Activated CD4-positive, alpha-beta T cell treated with anti-CD3 and anti-CD28 coated beads for 48 hours (primary cell): Measurements from ENCODE around the gene CAMTA1.

ENCODE experiments used
- DNase-seq: peaks from one replicate; pipeline ENCODE4 v3.0.0-alpha.2; 2020

Gene CAMTA1

DNA sequence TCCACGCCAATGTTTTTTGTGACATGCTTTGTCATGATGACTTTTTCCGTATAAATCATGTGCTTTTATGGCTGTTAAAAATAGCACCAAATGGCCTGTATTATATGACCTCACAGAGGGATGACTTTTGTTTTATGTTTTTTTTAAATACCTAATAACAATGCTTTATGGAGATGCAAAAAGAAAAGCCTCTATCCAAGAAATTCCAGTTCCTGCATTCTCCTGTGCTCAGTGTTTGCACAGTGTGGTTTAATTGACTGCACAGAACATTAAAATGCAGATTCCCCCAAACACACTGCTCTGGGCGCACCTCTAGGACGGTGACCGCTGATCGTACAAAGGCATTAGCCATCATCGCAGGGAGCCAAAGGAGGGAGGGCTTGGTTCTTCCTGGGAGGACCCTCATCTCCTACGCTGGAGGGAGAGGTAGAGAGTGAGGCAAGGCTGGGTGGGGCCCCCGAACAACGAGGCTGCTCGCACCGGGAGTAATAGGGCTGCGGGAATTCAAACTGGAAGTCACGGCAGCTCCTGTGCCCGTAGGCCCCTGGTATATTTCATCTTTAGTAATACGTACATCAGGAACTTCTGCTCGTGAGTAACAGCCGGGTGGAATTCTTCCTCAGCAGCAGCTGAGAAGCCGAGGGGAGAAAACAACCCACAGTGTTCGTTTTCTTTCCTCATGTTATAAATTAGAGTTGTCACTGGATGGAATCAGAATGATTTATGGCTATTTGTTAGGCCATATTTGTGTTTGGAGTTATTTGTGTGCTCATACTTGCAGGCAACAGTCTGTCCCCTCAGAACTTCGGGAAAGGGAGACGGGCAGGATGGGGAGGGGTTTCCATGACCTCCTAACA is 465.6 kb downstream of the CAMTA1 start:
- DNase-seq = no peak

DNA sequence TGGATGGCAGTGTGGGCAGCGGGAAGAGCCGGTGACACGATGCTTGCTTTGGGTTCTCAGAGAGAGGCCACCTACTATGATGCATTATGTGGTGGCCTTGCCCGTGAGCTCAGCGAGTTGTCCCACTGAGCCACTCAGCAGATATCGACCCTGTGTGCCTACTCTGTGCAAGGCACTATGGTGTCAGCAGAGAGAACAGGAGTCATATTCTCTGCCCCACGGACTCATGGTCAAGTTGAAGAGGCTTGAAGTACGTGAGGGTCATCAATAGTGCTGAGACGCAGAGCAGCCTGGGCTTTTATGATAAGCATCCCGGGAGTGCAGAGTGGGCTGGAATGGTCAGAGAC is 466.2 kb downstream of the CAMTA1 start:
- no peak for DNase-seq

DNA sequence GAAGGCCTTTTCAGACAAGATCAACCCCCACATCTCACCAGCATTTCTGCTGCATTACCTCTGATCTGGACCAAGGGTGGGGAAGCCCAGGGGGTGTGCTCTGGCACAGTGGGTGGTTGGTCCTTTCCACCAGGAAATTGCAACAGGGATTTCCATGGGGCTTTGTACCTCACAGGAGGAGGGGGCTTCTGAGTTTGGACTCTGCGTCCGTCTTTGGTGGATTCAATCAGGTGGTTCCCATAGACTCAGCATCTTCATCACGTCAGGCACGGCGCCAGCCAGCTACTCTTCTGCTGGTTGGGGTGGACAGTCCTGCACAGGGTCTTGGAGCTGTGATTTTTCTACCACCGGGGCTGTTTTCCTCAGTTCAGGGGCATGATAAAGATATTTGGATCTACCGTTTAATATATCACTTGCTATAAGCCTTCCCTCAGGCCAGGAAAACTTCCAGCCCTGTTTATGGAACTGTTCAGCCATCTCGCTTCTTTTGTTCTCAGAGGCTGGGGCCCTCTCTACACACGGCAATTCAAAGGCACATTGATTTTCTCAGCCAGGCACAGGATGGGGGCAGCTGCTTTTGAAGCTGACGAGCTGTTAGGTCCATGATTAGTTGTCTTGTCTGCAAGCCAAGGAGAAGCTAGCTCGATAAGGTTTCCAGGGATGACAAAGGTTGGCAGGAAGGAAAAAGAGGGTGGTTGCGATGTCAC is 467.3 kb downstream of the CAMTA1 start:
- DNase-seq = no peak

DNA sequence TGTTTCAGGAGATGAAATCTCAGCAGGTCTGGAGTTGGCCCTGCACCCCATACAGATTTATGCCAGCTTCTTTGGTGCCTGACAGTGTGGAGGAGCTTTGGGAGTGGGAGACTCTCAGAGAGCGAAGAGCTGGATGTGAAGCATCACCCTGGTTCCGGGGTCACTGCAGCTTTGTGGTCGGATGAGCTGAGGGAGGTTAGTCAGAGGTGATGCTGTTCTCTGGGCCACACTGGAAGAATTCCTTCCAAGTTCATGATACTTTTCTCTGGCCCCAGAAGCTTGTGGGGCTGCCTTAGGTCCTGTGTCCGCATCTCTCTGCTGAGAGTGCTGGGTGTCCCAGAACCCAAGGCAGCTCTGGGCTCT is 467.8 kb downstream of the CAMTA1 start:
- no peak for DNase-seq

DNA sequence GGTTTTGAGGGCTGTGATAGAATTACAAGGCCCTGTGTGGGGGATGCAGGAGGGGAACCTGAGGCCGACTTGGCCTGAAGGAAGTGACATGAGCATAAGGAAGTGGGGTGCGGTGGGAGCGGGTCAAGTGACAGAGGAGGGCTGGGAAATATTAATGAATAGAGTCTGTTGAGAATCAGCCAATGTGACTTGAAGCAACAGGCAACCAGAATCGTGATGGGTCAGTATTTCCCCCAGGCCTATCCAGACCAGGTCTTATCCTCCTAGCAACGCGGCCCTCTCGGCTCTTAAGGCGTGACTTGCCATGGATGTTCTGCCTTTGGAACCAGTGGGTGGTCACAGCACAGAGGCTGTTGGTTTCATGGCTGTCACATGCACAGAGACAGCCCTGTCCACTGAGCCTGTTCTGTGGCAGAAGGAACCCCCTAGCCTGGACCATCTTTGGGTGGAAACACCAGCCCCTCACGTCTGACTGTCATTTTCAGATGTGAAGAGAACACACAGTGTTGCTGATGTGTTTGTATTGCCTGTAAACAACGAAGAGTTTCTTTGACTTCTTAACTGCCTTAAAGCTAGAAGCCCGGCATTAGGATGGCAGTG is 468.8 kb downstream of the CAMTA1 start:
- DNase-seq = no peak

DNA sequence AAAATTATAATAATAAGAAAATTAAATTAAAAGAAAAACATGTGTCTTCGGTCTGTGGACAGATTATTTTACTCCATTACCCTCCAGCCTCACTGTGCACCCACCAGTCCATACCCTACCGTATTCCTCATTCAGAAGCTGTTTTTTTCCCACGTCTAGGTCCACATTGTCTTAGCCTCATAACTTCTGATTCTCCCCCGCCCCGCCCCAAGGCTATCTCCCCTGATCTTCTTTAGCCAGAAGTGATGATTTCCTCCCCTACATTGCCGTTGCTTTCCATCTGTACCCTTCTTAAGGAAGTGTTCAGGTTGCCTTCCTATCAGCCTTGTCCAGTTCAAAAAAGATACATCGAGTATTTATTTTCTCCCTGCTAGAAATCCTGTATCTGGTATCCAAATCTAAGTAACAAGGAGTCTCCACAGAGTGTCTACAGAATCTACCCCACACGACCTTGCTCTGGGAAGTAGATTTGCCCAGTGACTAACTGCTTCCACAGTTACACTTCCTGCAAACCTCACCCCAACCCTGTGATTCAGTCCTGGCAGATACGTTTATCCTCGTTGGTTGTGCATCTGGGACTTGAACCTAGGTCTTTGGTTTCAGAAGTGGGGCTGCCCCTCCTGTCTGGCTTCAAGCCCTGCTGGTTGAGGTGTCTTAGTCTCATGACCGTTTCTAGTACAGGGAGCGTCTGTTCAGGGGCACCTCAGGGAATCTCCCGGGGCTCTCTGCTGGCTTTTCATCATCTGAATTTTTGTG is 470.2 kb downstream of the CAMTA1 start:
- DNase-seq = no peak

DNA sequence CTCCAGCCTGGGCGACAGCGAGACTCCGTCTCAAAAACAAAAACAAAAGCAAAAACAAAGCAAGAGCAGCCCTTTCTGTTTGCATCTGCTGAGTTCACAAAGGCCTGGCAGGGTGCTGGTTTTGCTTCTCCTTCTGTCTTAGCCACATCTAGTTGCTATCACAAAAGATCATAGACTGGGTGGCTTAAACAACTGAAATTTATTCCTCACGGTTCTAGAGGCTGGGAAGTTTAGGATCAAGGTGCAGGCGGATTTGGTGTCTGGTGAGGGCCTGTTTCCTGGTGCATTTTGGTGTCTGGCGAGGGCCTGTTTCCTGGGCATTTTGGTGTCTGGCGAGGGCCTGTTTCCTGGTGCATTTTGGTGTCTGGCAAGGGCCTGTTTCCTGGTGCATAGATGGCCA is 471.3 kb downstream of the CAMTA1 start:
- no peak for DNase-seq

DNA sequence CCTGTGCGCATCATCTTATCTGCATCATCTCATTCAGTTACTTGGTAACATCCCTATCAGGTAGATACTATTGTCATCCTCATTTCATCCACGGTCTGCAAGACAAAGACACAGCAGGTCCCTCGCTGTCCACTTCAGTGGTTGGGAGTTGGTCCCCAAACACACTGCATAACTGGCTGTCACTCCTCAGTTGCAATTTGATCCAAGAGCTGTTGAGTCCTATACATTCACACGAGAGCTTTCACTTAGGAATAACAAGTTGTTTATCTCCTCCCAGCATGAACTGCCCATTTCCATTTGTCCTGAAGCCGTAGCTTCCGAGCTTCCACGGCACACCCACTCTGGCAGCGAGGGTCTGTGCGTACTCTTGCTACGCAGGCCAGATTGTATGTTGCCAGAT is 472.0 kb downstream of the CAMTA1 start:
- no peak for DNase-seq

DNA sequence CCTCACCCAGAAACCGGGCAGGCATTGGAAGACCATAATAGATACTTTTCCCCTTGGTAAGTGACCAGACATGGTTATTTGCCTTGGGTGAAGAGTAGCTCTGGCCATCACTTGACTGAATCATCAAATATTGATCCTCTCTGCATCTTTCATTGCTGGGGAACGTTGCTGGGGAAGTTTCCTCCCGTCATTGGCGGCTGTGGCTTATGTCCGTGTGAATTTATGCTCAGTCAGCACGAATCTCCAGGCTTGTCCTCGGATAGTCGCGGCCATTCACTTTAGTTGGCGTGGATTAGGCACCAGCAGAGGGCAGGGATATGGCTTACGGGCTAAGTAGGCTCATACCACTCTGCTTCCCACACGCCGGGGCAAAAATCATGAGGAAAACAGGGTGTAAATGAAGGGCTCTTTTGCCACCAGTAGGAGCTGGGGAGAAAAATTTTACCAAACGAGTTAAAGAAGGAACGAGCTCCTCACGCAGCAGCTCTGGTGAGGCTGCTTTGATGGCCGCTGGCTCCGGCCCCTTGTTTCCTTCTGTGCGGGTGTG is 473.4 kb downstream of the CAMTA1 start:
- DNase-seq = no peak

DNA sequence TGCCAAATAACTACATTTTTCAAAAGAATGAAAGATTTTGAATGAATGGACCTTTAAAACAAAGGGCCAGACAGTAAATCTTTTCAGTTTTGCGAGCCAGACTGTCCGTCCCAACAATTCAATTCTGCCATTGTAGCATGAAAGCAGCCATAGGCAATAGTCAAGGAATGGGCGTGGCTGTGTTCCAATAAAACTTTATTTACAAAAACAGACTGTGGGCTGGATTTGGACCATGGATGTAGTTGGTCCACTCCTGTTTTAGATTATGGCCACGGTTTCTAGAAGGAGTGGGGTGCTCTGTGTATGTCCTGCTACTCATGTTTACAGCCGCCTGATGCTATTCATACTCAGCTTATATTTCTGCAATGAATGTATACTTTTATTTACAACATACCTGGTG is 474.7 kb downstream of the CAMTA1 start:
- no peak for DNase-seq

DNA sequence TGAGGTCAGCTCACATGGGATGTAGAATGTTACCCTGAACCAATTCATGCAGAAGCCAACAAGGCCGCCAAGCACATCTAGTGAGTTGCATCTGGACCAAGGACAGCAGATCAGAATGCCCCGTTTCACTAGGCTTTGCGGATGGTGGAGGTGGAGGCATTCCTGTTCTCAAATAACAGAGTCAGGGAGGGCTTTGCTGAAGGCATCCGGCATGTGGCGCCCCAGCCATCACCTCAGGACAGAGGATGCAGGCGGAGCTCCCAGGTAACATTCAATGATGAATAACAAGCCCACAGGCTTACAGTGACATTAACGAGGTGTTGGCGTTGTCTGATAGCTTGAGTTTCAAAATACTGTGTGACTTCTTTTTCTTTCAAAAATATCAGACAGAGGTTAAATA is 476.2 kb downstream of the CAMTA1 start:
- DNase-seq = no peak

DNA sequence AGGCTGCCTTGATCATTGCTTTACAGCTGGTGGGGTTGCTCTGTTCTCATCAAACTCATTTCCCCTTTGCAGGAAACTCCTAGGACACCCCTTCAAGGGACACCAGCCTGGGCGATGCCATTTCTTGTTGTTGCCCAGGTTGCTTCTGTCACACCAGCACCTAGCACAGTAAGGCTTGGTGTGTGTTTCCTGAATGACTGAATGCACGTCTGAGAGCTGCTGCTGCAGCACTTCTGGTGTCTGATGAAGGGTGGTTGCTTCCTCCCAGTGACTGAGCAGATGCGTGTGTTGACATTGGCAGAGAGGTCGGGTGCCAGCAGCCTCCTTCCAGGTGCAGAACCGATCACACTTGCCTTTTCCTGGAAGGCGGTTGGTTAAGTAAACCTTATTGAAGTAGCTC is 477.4 kb downstream of the CAMTA1 start:
- DNase-seq = no peak

DNA sequence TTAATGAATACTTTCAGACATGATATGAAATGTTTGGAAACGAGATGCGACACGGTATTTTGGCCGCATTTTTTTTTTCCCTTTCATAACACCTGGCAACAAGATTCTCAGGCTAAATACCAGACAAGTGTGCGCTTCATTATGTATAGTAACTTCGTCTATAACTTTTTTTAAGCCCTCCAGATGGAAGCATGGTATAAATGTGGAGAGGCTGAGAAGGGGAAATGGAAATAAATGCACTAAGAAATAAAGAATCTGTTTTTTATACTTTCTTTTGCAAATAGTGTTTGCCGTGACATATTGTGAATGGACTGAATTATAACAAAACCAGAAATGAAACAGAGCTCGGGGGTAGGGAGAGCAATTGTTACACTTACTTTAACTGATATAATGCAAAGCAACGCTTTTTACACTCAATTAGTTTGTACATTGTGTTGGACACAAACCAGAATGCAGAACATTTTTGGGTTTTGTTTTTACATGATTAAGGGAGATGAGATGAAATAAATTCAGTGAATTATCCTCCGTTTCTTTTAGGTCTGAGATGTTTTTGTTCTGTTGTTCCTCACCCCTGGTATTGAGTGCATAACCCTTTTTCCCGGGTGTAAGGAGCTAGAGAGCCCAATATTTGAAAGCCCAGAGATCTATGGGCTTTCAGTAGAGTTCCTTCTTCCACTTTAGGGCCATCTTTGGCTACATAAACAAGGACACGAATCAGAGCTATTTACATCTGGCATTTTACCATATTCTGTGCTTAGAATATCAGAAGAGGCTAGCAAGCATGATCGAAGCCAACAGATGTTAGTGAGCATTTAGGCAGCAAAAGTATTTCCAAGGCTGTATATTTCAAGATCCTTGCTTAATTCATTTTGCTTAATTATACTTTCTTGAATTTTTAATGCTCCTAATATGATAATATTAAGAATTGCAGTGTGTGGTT is 478.0 kb downstream of the CAMTA1 start:
- DNase-seq = no peak

DNA sequence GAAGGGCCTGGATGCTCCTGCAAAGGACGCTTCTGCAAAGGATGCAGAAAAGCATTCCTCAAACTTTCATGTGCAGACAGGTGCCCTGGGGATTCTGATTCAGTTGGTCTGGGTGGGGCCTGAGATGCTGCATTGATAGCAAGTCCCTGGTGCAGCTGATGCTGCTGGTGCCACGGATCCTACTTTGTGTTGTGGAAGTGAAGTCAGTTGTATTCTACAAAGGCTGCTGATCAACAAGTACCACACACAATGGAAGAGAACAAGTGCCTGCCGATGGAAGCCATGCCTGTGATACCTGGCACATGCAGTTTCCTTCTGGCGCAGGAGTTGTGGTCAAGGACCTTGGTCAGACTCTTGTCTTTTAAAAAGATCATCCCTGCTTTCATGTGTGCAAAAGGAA is 478.8 kb downstream of the CAMTA1 start:
- DNase-seq = no peak

DNA sequence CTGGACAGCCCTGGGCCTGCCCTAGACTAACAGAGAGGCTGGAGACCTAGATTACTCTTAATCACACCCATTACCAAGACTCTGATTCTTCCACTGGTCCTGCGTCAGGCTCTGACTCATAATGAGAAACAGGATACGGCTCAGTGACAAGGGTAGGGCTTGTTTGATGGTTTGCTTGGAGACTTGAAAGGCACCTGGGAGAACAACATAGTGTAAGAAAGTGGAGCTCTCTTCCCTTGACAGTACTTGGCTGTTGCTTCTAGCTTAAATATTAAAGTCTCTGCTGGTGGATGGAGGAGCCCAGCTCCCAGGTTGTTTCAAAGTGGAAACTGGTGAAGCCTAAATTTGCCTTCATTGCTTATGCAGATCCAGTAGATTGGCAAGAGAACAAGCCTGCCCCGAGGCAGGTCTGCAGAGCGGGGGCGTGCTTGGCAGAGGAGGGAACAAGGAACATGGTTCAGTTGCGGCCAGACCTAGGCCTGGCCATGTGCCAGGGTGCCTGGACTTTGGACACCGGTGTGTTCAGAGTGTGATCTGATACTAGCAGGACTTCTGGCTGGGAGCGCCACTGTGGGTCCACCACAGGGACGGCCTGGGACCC is 480.6 kb downstream of the CAMTA1 start:
- no peak for DNase-seq

DNA sequence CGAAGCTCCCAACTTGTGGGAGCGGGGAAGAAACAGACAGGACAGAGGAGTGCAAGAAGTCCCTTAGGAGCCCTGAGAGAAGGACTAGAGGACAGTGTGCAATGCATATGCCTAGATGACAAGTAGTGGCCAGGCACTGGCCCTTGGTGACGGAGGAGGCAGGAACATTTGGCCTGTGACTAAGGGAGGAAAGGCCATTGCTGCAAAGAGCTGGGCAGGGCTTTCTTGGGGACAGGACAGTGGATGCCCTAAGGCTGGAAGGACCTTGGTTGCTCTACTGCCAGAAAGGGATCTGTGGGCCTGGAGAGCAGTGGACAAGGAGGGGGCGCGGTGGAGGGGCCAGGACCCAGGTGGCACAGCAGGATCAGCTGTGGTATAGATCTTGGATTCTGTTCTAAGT is 481.3 kb downstream of the CAMTA1 start:
- no peak for DNase-seq

DNA sequence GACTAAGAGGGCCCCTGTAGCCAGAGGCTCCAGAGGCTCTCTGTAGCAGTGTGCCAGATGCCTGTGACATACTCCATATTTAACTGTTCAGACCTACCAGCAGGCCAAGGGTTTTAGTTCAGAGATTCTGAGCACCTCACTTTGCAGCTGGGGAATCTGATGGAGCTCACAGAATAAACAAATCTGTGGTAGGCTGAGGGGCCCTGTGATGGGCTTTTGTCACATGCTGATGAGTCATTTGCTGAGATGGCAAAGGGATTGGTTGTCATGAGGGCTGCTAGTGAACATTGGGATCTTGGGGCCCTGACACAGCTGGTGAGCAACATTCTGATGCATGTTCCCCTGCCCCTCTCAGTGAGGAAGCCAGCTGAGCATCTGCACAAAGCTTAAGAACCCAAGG is 482.2 kb downstream of the CAMTA1 start:
- DNase-seq = no peak

DNA sequence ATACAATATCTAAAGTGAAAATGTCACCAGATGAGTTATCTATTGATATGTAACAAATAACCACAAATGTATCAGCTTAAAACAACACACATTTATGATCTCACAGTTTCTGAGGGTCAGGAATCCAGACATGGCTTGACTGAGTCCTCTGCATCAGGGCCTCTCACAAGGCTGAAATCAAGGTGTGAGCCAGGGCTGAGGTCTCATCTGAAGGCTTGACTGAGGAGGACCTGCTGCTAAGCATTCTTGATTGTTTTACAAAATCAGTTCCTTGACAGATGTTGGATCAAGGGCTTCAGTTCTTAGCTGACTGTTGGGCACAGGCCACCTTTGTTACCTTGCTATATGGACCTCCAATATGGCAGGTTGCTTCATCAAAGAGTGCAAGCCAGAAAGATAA is 483.7 kb downstream of the CAMTA1 start:
- no peak for DNase-seq

DNA sequence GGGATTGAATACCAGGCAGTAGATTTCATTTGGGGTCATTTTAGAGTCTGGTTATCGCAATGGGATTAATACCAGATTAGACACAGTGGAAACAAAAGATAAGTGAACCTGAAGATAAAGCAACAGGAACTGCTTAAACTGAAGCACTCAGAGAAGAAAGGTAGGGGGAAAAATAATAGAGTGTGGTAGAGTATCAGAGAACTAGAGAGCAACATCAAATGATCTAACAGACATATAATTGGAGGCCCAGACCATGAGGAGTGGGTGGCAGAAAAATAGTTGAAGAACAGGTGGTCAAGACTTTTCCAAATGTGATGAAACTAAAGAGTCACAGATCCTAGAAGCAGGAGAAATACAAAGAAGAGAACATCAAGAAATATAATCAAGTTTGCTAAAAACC is 484.3 kb downstream of the CAMTA1 start:
- no peak for DNase-seq

DNA sequence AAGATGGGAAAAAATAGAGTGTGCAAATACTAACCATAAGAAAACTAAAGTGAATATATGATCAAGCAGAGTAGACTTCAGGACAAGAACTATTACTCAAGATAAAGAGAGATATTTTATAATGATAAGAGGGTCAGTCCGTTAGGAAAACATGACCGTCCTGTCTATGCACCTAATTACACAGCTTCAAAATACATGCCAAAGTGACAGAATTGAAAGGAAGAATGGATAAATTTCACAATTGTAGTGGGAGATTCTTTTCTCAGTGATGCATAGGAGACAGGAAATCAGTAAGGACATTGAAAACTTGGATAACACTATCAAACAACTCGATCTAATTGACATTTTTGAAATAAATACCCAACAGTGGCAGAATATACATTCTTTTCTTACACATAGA is 489.0 kb downstream of the CAMTA1 start:
- no peak for DNase-seq

DNA sequence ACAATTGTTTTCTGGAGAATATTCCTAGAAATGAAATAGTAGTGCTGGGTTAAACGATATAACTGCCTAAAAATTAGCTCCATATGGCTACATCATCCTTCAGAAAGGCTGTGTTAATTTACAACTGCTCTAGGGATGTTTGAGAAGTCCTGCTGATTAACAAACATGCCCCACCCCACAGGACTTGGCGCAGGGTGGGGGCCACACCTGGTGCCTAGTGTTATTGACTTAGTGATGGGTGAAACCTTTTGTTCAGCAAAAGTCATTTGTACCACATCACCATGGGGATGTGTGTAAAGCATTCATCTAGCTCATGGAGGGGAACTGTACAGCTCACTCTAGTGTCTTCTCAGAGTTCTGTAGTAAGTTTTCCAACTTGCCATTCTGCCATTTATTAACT is 492.8 kb downstream of the CAMTA1 start:
- DNase-seq = no peak
